Measurements from ENCODE around the gene RDX. TPM values are rescaled to one million over a fixed set of nuclear protein-coding genes. Genes with fewer than 3 reads are reported as not detected.
"Not testable (repeated sequence)": the region's sequence is repeated elsewhere in the genome, so short reads cannot be mapped to it uniquely, and the experiment has no call there.

RDX gene
- total RNA-seq, 1 experiment from 2014 or later = 250 TPM

- Histone ChIP-seq H3K27me3 (replicated peaks; ENCODE audit: control insufficient read depth, insufficient read depth, low read length) (no peaks in the 10 kb centered on the region), H3K9me3 (no peaks in the 10 kb centered on the region), H3K4me1 (peaks cover 5% of the 10 kb centered on the region; the same call in 1 of the 2 replicates), H3K36me3 (ENCODE audit: control insufficient read depth, insufficient read depth, low read length) (no peaks in the 10 kb centered on the region; the same call in none of the 2 replicates), H3K4me3 (ENCODE audit: low read depth, low read length) (no peak overlapping the region)
- no peaks in the 10 kb centered on the region for H3K27me3 Mint-ChIP-seq (ENCODE audit: insufficient read depth, unreplicated experiment)
- TF ChIP-seq, protein P1, sequence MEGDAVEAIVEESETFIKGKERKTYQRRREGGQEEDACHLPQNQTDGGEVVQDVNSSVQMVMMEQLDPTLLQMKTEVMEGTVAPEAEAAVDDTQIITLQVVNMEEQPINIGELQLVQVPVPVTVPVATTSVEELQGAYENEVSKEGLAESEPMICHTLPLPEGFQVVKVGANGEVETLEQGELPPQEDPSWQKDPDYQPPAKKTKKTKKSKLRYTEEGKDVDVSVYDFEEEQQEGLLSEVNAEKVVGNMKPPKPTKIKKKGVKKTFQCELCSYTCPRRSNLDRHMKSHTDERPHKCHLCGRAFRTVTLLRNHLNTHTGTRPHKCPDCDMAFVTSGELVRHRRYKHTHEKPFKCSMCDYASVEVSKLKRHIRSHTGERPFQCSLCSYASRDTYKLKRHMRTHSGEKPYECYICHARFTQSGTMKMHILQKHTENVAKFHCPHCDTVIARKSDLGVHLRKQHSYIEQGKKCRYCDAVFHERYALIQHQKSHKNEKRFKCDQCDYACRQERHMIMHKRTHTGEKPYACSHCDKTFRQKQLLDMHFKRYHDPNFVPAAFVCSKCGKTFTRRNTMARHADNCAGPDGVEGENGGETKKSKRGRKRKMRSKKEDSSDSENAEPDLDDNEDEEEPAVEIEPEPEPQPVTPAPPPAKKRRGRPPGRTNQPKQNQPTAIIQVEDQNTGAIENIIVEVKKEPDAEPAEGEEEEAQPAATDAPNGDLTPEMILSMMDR (IDR thresholded peaks at IDR 0.05; ENCODE audit: insufficient read depth in 1 of 2, low read depth in 1 of 2, low read length in 1 of 2, severe bottlenecking in 1 of 2, unreplicated experiment in 1 of 2) = peak in 1 of 2 experiments; percentile 25
- H3K9me3 Mint-ChIP-seq (ENCODE audit: unreplicated experiment) = no peaks in the 10 kb centered on the region
- intact Hi-C loops (cut with micrococcal nuclease; ENCODE audit: unreplicated experiment) = no loop called here
- peaks cover 39% of the 10 kb centered on the region for H3K36me3 Mint-ChIP-seq (ENCODE audit: insufficient read depth, unreplicated experiment)
- no peak overlapping the region for H3K27ac Mint-ChIP-seq (ENCODE audit: unreplicated experiment)
- no peak for DNase-seq
- CTCF ChIA-PET = interaction anchor here (0.8 kb wide), 1 partner anchor 76 kb away, joined by 3 read pairs; no protein-coding TSS in a partner anchor
- peaks cover 18% of the 10 kb centered on the region for H3K4me1 Mint-ChIP-seq (ENCODE audit: low read depth, unreplicated experiment)
- POLR2A ChIA-PET = interaction anchor here (0.7 kb wide), 1 partner anchor 161 kb away, joined by 3 read pairs; no protein-coding TSS in a partner anchor
- no peak overlapping the region for H3K4me3 Mint-ChIP-seq (ENCODE audit: unreplicated experiment)
- BruUV-seq (replicated peaks) = no TSS peak
Measured at GRCh38 chr11:110286298-110287040, 9.9 kb downstream of the RDX start.

DNA sequence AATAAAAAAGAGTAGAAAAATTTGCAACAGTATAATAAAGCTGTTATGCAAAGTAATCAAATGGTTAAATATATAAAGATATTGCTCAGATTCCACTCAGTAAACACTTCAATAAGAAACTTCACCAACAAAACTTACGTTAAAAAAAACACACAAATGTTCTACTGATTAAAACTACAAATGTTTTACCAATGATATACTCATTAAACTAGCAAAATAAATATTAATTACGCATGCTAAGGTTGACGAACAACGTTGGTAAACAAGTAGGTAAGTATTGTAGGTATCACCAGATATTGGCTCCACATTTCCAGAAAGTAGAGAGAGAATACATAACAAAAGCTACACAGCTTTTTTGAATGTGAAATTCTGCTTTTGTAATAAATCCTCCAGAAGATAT lies 12.6 kb downstream of the RDX start:
- no peak for DNase-seq
- TF ChIP-seq, protein P1 (IDR thresholded peaks at IDR 0.05; ENCODE audit: insufficient read depth in 1 of 2, low read depth in 1 of 2, low read length in 1 of 2, severe bottlenecking in 1 of 2, unreplicated experiment in 1 of 2) = no peak
- Mint-ChIP-seq H3K9me3 (ENCODE audit: unreplicated experiment) (no peaks in the 10 kb centered on the region), H3K27me3 (ENCODE audit: insufficient read depth, unreplicated experiment) (no peaks in the 10 kb centered on the region), H3K36me3 (ENCODE audit: insufficient read depth, unreplicated experiment) (peaks cover 26% of the 10 kb centered on the region), H3K4me3 (ENCODE audit: unreplicated experiment) (no peak overlapping the region), H3K4me1 (ENCODE audit: low read depth, unreplicated experiment) (peaks cover 13% of the 10 kb centered on the region), H3K27ac (ENCODE audit: unreplicated experiment) (no peak overlapping the region)
- Histone ChIP-seq H3K27me3 (replicated peaks; ENCODE audit: control insufficient read depth, insufficient read depth, low read length) (no peaks in the 10 kb centered on the region), H3K36me3 (ENCODE audit: control insufficient read depth, insufficient read depth, low read length) (no peaks in the 10 kb centered on the region; the same call in 1 of the 2 replicates), H3K9me3 (no peaks in the 10 kb centered on the region), H3K4me3 (ENCODE audit: low read depth, low read length) (no peak overlapping the region), H3K4me1 (peaks cover 5% of the 10 kb centered on the region; the same call in 1 of the 2 replicates)
- ChIA-PET POLR2A (no interaction called here), CTCF (no interaction called here)
- intact Hi-C loops (cut with micrococcal nuclease; ENCODE audit: unreplicated experiment) = no loop called here
- BruUV-seq (replicated peaks) = no TSS peak

GRCh38 chr11:110280595-110280994 lies 15.8 kb downstream of the RDX start:
- H3K4me1 ChIP-seq; H3K27me3 Mint-ChIP-seq (ENCODE audit: insufficient read depth, unreplicated experiment); POLR2A ChIA-PET; intact Hi-C loops (cut with micrococcal nuclease; ENCODE audit: unreplicated experiment); H3K27ac Mint-ChIP-seq (ENCODE audit: unreplicated experiment); DNase-seq; H3K36me3 ChIP-seq (ENCODE audit: control insufficient read depth, insufficient read depth, low read length); BruUV-seq (replicated peaks); H3K9me3 Mint-ChIP-seq (ENCODE audit: unreplicated experiment); H3K4me3 ChIP-seq (ENCODE audit: low read depth, low read length); H3K4me1 Mint-ChIP-seq (ENCODE audit: low read depth, unreplicated experiment); H3K27me3 ChIP-seq (replicated peaks; ENCODE audit: control insufficient read depth, insufficient read depth, low read length); H3K4me3 Mint-ChIP-seq (ENCODE audit: unreplicated experiment); H3K9me3 ChIP-seq: not testable (repeated sequence)
- H3K36me3 Mint-ChIP-seq (ENCODE audit: insufficient read depth, unreplicated experiment) = peaks cover 50% of the 10 kb centered on the region
- CTCF ChIA-PET = interaction anchor here (1.4 kb wide), 1 partner anchor 87 kb away, joined by 7 read pairs; no protein-coding TSS in a partner anchor
